GM12874 (cell line): Measurements from ENCODE around the gene ZNF750.

ENCODE experiments used
- TF ChIP-seq, protein P1 (sequence below): IDR thresholded peaks from 2 replicates; pipeline ENCODE4 v1.5.1; 2011; ENCODE audit warnings: low read depth, mild to moderate bottlenecking, control low read depth, low read length, moderate library complexity; ENCODE audit not compliant: insufficient read depth

Gene ZNF750

DNA sequence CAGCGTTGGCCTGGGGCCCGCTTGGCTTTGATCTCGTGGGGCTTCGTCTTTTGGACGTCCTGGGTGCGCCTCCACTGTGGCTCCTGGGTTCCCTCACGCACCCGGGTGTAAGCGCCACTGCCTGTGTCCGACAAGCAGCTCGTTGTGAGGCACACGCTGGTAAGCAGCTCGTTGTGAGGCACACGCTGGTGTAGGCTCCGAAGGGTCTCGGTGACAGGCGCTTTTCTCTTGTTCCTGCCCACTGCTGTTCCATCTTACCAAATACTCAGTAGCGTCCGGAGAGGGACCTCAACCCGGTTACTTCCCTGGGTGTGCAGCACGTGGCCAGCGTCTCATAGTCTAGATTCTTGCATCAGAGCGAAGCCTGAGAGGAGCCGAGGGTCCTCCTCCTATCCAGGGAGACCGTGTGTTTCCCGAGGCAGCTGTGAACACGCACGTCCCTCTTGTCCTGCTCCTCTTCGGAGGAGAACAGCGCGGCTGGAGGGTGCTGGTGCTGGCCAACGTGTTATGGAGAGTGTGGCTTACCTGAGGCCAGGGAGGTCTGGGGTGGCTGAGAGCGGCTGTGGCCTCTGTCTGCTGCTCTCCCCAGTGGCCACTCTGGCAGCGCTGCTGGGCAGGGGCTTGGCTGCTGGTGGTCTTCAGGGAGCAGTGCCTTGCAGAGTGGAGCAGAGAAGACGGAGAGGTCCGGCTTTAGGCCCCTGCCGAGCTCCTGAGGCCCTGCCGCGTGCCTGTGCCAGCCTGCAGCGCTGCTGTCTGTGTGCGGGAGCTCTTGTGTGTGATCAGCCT, 32.1 kb upstream of the ZNF750 start:
- TF ChIP-seq, protein P1, sequence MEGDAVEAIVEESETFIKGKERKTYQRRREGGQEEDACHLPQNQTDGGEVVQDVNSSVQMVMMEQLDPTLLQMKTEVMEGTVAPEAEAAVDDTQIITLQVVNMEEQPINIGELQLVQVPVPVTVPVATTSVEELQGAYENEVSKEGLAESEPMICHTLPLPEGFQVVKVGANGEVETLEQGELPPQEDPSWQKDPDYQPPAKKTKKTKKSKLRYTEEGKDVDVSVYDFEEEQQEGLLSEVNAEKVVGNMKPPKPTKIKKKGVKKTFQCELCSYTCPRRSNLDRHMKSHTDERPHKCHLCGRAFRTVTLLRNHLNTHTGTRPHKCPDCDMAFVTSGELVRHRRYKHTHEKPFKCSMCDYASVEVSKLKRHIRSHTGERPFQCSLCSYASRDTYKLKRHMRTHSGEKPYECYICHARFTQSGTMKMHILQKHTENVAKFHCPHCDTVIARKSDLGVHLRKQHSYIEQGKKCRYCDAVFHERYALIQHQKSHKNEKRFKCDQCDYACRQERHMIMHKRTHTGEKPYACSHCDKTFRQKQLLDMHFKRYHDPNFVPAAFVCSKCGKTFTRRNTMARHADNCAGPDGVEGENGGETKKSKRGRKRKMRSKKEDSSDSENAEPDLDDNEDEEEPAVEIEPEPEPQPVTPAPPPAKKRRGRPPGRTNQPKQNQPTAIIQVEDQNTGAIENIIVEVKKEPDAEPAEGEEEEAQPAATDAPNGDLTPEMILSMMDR = no peak

DNA sequence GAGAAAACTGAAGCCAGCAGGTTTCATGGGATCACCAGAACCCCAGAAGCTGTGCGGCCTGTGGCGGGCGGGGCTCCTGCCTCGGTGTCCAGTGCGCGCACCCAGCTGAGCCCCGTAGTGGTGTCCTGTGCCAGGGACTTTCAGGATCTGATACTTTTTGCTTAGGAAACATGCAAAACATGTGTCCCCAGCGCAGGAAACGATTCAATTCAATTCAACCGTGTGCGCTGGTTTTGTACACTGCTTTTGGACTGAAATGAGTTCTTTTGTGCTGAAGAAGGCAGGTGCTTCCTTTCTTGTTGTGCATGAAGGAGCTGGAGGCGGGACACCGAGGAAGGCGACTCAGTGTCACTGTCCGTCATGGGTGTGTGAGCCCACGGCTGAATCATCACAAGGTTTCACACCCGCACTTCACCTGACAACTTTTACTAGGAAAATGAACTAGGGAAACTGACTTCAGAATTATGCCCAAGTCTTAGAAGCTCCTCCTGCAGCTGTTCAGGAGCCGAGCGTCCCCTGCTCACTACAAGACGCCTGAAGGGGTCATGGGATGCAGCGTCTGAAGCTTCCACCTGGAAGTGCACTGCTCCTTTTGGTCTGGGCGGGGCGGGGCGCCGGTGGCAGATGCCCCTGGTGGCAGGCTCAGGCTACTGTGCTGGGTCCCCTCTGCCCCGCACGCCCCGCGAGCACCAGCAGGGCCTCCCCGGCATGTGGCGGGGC, 31.4 kb upstream of the ZNF750 start:
- TF ChIP-seq, protein P1 = peak; percentile 70

DNA sequence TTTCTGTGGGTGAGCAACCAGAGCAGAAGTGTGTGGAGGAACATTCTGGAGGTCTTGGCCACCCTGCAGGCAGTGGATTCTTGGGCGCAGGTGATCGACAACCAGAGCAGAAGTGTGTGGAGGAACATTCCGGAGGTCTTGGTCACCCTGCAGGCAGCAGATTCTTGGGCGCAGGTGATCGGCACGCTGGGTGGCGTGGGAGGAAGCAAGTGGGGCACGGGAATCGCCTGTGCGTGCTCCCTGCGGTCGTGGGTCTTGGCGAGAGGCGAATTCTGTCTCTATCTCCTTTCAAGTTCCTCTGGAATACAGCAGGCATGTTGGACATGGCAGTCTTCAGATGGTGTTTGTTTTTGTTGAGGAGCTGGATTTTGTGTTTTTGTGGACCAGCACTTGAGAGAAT, 30.7 kb upstream of the ZNF750 start:
- TF ChIP-seq, protein P1 = no peak

DNA sequence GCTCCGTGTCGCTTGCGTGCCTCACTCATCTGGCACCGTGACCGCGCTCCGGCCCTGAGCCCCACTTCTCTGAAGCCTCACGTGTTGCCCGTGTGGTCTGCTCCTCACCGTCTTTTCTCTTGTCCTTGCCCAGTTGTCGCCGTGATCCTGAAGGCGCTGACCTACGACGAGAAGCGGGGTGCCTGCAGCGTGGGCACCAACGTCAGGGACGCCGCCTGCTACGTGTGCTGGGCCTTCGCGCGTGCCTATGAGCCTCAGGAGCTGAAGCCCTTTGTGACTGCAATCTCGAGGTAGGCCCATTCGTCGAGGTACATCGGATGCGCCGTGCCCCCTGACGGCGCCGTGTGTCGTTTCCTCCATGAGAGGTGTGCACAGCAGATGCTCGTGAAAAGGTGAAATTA, 30.3 kb upstream of the ZNF750 start:
- TF ChIP-seq, protein P1 = no peak

DNA sequence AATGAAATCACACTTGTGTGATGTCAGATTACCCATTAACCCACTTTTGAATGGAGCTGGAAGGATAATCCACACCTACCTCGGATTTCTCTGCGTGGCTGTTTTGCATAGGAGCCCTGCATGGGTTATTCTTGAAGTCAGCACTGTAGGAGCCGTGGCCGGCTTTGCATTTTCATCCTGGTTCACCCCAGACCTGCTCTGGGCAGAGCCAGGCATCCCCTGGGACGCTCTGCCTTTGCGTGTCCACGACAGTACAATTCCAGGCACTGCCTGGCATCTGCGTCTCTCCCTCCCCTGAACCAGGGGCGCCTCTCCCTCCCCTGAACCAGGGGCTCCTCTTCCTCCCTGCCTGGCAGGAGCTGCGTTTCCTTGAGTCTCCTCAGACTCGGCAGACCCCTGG, 29.7 kb upstream of the ZNF750 start:
- TF ChIP-seq, protein P1 = no peak

DNA sequence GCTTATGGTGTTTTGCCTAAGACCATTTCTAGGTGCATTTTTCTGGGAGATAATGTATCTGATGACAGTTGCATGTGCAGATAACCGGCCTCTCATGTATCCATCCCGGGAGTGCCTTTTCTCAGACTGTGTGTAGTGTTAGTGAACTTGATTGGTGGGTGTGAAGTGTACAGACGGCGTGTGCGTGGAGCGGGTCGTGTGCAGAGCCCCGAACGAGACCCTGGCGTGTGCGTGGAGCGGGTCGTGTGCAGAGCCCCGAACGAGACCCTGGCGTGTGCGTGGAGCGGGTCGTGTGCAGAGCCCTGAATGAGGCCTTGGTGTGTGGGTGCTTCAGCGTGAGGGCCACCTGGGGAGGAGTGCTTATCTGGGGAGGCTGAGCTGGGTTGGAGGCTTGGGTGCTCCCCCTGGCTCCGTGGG, 28.9 kb upstream of the ZNF750 start:
- TF ChIP-seq, protein P1 = no peak

DNA sequence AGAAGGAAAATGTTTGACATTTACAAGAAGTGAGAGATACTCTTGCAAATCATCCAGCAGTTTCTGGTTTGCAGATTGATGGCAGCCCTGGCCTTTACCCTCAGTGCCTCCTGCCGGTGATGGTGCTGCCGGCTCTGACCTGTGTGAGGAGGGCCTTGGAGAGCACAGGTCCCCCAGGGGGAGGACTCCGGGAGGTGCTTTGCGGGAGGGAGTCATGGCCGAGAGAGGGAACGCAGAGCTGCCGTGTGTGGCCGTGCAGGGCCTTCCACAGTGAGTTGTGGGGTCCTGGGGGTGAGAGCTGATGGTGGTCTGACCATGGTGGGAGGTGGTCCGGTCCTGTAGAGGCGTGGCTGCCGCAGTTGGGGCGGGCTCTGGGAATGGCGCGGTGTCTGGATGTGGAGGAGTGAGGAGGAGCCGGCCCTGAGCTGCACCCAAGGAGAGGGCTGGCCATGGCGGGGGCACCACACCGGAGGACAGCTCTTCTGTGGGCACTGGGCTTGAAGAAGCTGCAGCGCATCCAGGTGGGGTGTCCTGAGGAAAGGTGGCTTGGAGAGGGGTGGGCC, 28.0 kb upstream of the ZNF750 start:
- TF ChIP-seq, protein P1 = no peak
